ENCODE measurements around the gene FCMR. TPM values are rescaled to one million over a fixed set of nuclear protein-coding genes. Genes with fewer than 3 reads are reported as not detected.

Gene FCMR
- polyA plus RNA-seq, 4 donors: 1.1 to 6.9 (median 2.6) TPM

DNA sequence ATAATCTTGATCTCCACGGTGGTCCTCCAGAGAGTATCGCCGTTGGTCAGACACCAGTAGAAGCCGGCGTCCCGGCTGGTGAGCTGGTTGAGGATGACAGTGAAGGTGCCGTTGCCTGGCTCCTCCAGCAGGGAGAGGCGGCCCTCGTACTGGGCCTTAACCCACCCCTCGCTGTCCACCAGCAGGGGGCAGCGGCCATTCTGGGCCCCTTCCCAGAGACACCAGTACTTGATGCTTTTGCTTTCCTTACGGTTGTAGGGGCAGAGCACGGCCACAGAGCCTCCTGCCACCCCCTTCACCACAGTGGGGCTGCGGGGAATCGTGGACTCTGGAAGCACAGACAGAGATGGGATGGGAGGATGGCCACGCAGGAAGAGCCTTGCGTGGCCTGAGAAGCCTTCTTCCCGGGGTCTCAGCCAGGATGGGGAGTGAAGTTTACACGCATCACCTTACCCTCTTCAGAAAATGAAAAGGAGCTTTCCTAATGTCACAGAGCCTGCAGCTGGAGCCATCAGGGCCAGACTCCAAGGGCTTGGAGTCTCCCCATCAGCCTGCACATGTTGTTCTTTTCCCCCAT lies 13.8 kb upstream of the FCMR start:
- 40 to 56% (median 40%) methylated on average over 19 of the region's 19 CpGs for WGBS, 3 donors
- FAIRE-seq (no peak), DNase-seq (peak in 1 of 2 donors; percentile 48)
- H3K27me3 ChIP-seq (ENCODE audit: control insufficient read depth in 3 of 3, insufficient read depth in 3 of 3, low read length in 3 of 3): no peaks in the 10 kb centered on the region
- peaks cover 5 to 61% (median 8%) of the 10 kb centered on the region in 3 donors for H3K36me3 ChIP-seq (ENCODE audit: control insufficient read depth in 3 of 3, insufficient read depth in 2 of 3, low read depth in 1 of 3, low read length in 3 of 3)
- H3K4me1 ChIP-seq (ENCODE audit: control insufficient read depth in 3 of 3, insufficient read depth in 2 of 3, low read depth in 1 of 3, low read length in 2 of 3): peaks cover 0 to 18% (median under 1%) of the 10 kb centered on the region in 3 donors
- H3K27ac ChIP-seq (ENCODE audit: low read depth in 1 of 3, low read length in 2 of 3): peak overlapping the region in 2 of 3 donors; percentile 3 to 17
- no peak overlapping the region for H3K4me3 ChIP-seq (ENCODE audit: low read depth in 1 of 3, low read length in 3 of 3)
- H3K9me3 ChIP-seq (ENCODE audit: control insufficient read depth in 2 of 2, insufficient read depth in 1 of 2, low read depth in 1 of 2, low read length in 1 of 2): peaks cover 0 to 7% of the 10 kb centered on the region in 2 donors

DNA sequence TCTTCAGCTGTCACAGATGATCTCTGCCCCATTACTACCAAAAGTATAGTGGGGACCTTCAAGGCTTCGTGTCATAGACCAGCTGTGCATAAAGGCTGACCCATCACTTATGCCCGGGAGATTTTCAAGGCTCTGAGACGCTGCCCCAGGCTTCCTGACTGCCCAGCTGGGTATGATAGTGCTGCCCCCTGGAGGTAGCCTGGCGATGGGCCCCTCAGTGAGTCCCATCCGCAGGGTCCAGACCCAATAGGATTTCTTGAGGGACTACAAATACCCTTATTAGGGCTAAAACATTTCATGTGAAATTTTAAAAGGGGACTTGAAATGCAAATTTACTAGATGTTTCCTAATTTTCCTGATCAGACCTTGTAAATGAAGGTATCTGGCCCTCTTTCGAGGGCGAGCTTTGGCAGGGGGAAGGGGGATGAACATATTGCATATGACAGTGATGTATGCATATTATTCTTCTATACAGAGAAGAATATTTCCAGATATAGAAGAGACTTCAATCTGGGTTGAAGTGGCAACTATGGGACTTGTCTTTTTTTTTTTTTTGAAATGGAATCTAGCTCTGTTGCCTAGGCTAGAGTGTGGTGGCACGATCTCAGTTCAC lies 11.7 kb upstream of the FCMR start:
- Histone ChIP-seq H3K27ac (ENCODE audit: low read depth in 1 of 3, low read length in 2 of 3) (no peak overlapping the region), H3K36me3 (ENCODE audit: control insufficient read depth in 3 of 3, insufficient read depth in 2 of 3, low read depth in 1 of 3, low read length in 3 of 3) (peaks cover 5 to 55% (median 12%) of the 10 kb centered on the region in 3 donors), H3K4me1 (ENCODE audit: control insufficient read depth in 3 of 3, insufficient read depth in 2 of 3, low read depth in 1 of 3, low read length in 2 of 3) (peaks cover 0 to 15% (median 4%) of the 10 kb centered on the region in 3 donors), H3K4me3 (ENCODE audit: low read depth in 1 of 3, low read length in 3 of 3) (no peak overlapping the region), H3K27me3 (ENCODE audit: control insufficient read depth in 3 of 3, insufficient read depth in 3 of 3, low read length in 3 of 3) (no peaks in the 10 kb centered on the region), H3K9me3 (ENCODE audit: control insufficient read depth in 2 of 2, insufficient read depth in 1 of 2, low read depth in 1 of 2, low read length in 1 of 2) (peaks cover 0 to 5% of the 10 kb centered on the region in 2 donors)
- FAIRE-seq (no peak), DNase-seq (peak in 1 of 2 donors; percentile 42)
- WGBS, 3 donors: 48 to 57% (median 55%) methylated on average over 8 of the region's 8 CpGs

DNA sequence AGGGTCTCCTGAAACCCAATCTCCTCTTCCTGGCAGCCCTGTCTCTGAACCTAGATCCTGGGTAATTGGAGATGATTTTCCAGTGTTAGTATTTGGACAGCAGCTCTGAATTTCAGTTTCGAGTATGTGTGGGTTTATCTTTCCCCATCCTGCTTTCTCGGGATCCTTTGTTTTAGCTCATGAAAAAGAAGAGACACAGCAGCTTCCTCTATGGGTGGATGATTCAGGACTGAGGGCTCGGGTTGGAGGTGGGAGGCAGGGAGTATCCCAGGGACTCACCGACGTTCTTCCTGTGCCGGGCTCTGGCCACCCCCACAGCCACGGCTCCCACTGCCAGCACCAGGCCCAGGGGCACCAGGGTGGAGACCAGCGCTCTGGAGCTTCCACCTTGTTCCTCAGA lies 10.4 kb upstream of the FCMR start:
- FAIRE-seq (no peak), DNase-seq (no peak)
- H3K4me1 ChIP-seq (ENCODE audit: control insufficient read depth in 3 of 3, insufficient read depth in 2 of 3, low read depth in 1 of 3, low read length in 2 of 3): peaks cover 4 to 26% (median 5%) of the 10 kb centered on the region in 3 donors
- H3K27me3 ChIP-seq (ENCODE audit: control insufficient read depth in 3 of 3, insufficient read depth in 3 of 3, low read length in 3 of 3): no peaks in the 10 kb centered on the region
- no peak overlapping the region for H3K4me3 ChIP-seq (ENCODE audit: low read depth in 1 of 3, low read length in 3 of 3)
- H3K36me3 ChIP-seq (ENCODE audit: control insufficient read depth in 3 of 3, insufficient read depth in 2 of 3, low read depth in 1 of 3, low read length in 3 of 3): peaks cover 5 to 50% (median 12%) of the 10 kb centered on the region in 3 donors
- peak overlapping the region in 2 of 3 donors; percentile 3 to 18 for H3K27ac ChIP-seq (ENCODE audit: low read depth in 1 of 3, low read length in 2 of 3)
- no peaks in the 10 kb centered on the region for H3K9me3 ChIP-seq (ENCODE audit: control insufficient read depth in 2 of 2, insufficient read depth in 1 of 2, low read depth in 1 of 2, low read length in 1 of 2)
- 50 to 67% (median 59%) methylated on average over 8 of the region's 8 CpGs for WGBS, 3 donors

DNA sequence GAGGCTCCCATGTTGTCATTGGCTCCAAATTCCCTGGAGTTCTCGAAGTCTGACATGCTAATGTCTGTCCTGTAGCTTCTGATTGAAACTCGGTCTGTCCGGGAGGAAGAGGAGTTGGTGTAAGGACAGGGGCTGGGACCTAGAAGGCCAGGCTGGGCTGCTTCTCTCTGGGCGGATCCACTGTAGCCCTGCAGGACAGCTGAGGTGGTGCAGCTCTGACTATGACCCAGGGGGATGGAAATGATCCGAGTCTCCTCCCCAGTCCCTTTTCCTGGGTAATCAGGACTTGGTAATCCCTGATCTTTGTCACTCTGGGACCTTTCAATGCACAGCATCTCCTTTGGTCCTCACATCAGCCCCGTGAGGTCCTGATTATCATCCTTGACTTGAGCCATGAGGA lies 10.0 kb upstream of the FCMR start:
- DNase-seq (no peak), FAIRE-seq (no peak)
- Histone ChIP-seq H3K27me3 (ENCODE audit: control insufficient read depth in 3 of 3, insufficient read depth in 3 of 3, low read length in 3 of 3) (no peaks in the 10 kb centered on the region), H3K9me3 (ENCODE audit: control insufficient read depth in 2 of 2, insufficient read depth in 1 of 2, low read depth in 1 of 2, low read length in 1 of 2) (no peaks in the 10 kb centered on the region), H3K4me3 (ENCODE audit: low read depth in 1 of 3, low read length in 3 of 3) (no peak overlapping the region), H3K4me1 (ENCODE audit: control insufficient read depth in 3 of 3, insufficient read depth in 2 of 3, low read depth in 1 of 3, low read length in 2 of 3) (peaks cover 4 to 27% (median 5%) of the 10 kb centered on the region in 3 donors), H3K36me3 (ENCODE audit: control insufficient read depth in 3 of 3, insufficient read depth in 2 of 3, low read depth in 1 of 3, low read length in 3 of 3) (peaks cover 5 to 45% (median 12%) of the 10 kb centered on the region in 3 donors), H3K27ac (ENCODE audit: low read depth in 1 of 3, low read length in 2 of 3) (peak overlapping the region in 1 of 3 donors; percentile 3)
- WGBS, 3 donors: 65 to 75% (median 69%) methylated on average over 6 of the region's 6 CpGs

DNA sequence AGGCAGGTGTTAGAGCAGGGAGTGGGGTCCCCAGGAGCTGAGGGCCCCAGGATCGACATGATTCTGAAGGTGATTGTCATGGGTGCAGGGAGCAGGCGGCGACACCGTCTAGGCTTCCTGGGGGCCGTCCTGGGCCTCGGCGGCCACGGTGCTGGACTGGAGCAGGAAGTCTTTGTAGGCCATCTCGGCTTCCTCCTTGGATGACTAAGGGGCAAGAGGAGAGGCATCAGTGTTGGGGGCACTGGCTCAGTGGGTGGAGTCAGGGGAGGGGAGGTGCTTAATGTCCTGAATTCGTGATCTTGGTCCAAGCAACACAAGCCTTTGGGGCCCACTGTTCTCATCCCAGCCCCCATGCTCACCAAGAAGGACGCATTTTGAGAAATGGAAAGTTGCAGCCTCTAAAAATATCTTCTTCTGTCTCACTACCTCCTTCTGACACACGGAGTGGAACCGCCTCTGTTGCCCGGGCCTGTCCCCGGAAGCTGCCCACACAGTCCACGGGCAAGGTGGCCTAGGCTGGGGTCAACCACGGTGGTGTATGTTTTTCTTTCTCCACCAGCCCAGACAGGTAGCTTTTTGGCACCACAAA lies 8.6 kb upstream of the FCMR start:
- H3K36me3 ChIP-seq (ENCODE audit: control insufficient read depth in 3 of 3, insufficient read depth in 2 of 3, low read depth in 1 of 3, low read length in 3 of 3): peaks cover 5 to 37% (median 12%) of the 10 kb centered on the region in 3 donors
- peak overlapping the region in 2 of 3 donors; percentile 55 to 62 for H3K27ac ChIP-seq (ENCODE audit: low read depth in 1 of 3, low read length in 2 of 3)
- FAIRE-seq (no peak), DNase-seq (peak in 1 of 2 donors; percentile 18)
- peaks cover 4 to 31% (median 5%) of the 10 kb centered on the region in 3 donors for H3K4me1 ChIP-seq (ENCODE audit: control insufficient read depth in 3 of 3, insufficient read depth in 2 of 3, low read depth in 1 of 3, low read length in 2 of 3)
- no peaks in the 10 kb centered on the region for H3K9me3 ChIP-seq (ENCODE audit: control insufficient read depth in 2 of 2, insufficient read depth in 1 of 2, low read depth in 1 of 2, low read length in 1 of 2)
- H3K27me3 ChIP-seq (ENCODE audit: control insufficient read depth in 3 of 3, insufficient read depth in 3 of 3, low read length in 3 of 3): no peaks in the 10 kb centered on the region
- WGBS, 3 donors: 46 to 55% (median 50%) methylated on average over 17 of the region's 17 CpGs
- H3K4me3 ChIP-seq (ENCODE audit: low read depth in 1 of 3, low read length in 3 of 3): no peak overlapping the region

DNA sequence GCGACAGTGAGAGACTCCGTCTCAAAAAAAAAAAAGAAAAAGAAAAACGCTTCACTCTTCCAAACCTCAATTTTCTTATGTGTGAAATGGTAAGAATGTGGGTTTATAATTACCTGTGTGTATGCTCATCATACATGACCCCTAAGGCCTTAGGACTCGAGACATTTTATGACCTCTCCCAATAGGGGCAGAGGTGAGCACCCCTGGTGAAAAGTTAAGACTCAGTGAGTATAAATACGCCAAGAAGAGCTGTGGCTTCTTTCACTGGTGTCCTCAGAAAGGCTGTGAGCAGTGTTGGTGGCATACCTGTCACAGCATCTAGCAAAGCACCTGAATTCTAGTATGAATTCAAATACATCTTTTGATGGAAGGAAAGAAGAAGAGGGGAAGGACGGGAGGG lies 7.8 kb upstream of the FCMR start:
- WGBS, 3 donors: 60 to 78% (median 63%) methylated on average over 6 of the region's 6 CpGs
- Histone ChIP-seq H3K9me3 (ENCODE audit: control insufficient read depth in 2 of 2, insufficient read depth in 1 of 2, low read depth in 1 of 2, low read length in 1 of 2) (no peaks in the 10 kb centered on the region), H3K27ac (ENCODE audit: low read depth in 1 of 3, low read length in 2 of 3) (peak overlapping the region in 2 of 3 donors; percentile 55 to 62), H3K27me3 (ENCODE audit: control insufficient read depth in 3 of 3, insufficient read depth in 3 of 3, low read length in 3 of 3) (no peaks in the 10 kb centered on the region), H3K4me1 (ENCODE audit: control insufficient read depth in 3 of 3, insufficient read depth in 2 of 3, low read depth in 1 of 3, low read length in 2 of 3) (peaks cover 4 to 38% (median 5%) of the 10 kb centered on the region in 3 donors), H3K4me3 (ENCODE audit: low read depth in 1 of 3, low read length in 3 of 3) (no peak overlapping the region), H3K36me3 (ENCODE audit: control insufficient read depth in 3 of 3, insufficient read depth in 2 of 3, low read depth in 1 of 3, low read length in 3 of 3) (peaks cover 3 to 34% (median 12%) of the 10 kb centered on the region in 3 donors)
- FAIRE-seq: no peak
- DNase-seq: no peak

DNA sequence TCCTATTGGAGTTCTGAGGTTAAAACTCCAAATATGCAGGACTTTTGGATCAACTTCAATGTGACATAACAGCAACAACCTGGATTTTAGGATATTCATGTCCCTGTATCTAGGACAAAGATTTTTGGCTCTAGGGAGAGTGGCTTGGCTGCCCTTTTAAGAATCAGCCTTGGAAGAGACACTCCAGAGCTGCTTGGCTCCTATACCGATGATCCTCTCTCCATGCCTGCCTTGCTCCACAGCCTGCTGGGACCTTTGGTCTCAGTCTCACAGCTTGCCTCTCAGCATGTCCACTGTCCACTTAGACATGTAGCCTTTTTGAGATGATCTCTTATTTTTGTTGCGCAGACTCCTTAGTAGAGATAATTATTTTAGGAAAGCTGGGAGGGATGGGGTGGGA lies 4.5 kb upstream of the FCMR start:
- Histone ChIP-seq H3K27ac (ENCODE audit: low read depth in 1 of 3, low read length in 2 of 3) (peak overlapping the region; percentile 71 to 94 (median 72)), H3K9me3 (ENCODE audit: control insufficient read depth in 2 of 2, insufficient read depth in 1 of 2, low read depth in 1 of 2, low read length in 1 of 2) (no peaks in the 10 kb centered on the region), H3K36me3 (ENCODE audit: control insufficient read depth in 3 of 3, insufficient read depth in 2 of 3, low read depth in 1 of 3, low read length in 3 of 3) (peaks cover 0 to 11% (median 8%) of the 10 kb centered on the region in 3 donors), H3K27me3 (ENCODE audit: control insufficient read depth in 3 of 3, insufficient read depth in 3 of 3, low read length in 3 of 3) (no peaks in the 10 kb centered on the region), H3K4me3 (ENCODE audit: low read depth in 1 of 3, low read length in 3 of 3) (no peak overlapping the region), H3K4me1 (ENCODE audit: control insufficient read depth in 3 of 3, insufficient read depth in 2 of 3, low read depth in 1 of 3, low read length in 2 of 3) (peaks cover 4 to 60% (median 5%) of the 10 kb centered on the region in 3 donors)
- FAIRE-seq (no peak), DNase-seq (peak in 1 of 2 donors; percentile 56)
- WGBS, 3 donors: 45 to 66% (median 65%) methylated on average over 2 of the region's 2 CpGs

DNA sequence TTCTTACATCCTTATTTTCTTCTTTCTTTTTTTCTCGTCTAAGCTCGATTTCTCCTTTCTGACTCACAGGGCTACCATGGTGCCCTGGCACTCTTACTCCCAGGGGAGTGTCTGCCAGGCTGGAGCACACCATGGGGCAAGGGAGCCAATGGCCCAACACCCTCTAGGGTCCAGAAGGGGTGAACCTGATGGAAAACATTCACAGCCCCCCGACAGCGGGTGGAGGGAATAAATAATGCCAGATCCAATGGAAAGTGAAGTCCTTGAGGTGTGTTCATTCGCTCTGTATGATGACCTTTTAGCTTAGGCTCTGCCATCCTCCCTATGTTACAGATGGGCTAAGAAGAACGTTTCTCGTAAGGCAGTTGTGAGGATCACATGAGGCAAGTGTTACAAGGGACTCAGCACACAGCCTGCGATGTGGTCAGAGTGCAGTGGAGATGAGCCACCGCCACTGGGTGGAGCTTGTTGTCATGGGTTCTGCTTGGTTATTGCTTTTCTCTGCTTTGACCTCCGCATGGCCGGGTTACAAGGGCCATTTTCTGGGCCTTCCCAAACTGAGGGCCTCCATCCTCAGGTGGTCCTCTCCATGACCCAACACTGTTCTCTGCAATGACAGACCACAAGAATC lies 3.5 kb upstream of the FCMR start:
- Histone ChIP-seq H3K36me3 (ENCODE audit: control insufficient read depth in 3 of 3, insufficient read depth in 2 of 3, low read depth in 1 of 3, low read length in 3 of 3) (peaks cover 0 to 7% (median 4%) of the 10 kb centered on the region in 3 donors), H3K27ac (ENCODE audit: low read depth in 1 of 3, low read length in 2 of 3) (peak overlapping the region; percentile 61 to 94 (median 82)), H3K4me1 (ENCODE audit: control insufficient read depth in 3 of 3, insufficient read depth in 2 of 3, low read depth in 1 of 3, low read length in 2 of 3) (peaks cover 0 to 61% (median 5%) of the 10 kb centered on the region in 3 donors), H3K9me3 (ENCODE audit: control insufficient read depth in 2 of 2, insufficient read depth in 1 of 2, low read depth in 1 of 2, low read length in 1 of 2) (no peaks in the 10 kb centered on the region), H3K4me3 (ENCODE audit: low read depth in 1 of 3, low read length in 3 of 3) (no peak overlapping the region), H3K27me3 (ENCODE audit: control insufficient read depth in 3 of 3, insufficient read depth in 3 of 3, low read length in 3 of 3) (no peaks in the 10 kb centered on the region)
- FAIRE-seq: no peak
- DNase-seq: peak; percentile 83 to 84
- WGBS, 3 donors: 43 to 57% (median 50%) methylated on average over 11 of the region's 11 CpGs

All from small intestine (tissue), 7 donors.